HEK293T (cell line): Measurements from ENCODE around the gene ADCY1.

Experiments used
- FOXM1 ChIP-seq: fragments of 450-650 bp; IDR thresholded peaks from 2 replicates; pipeline ENCODE4 v1.6.1; 2017; ENCODE audit warnings: mild to moderate bottlenecking, borderline replicate concordance
- HDGF ChIP-seq: fragments of 450-650 bp; IDR thresholded peaks from 2 replicates; pipeline ENCODE4 v1.6.1; 2017; ENCODE audit warnings: antibody characterized with exemption, borderline replicate concordance
- NFRKB ChIP-seq: fragments of 450-650 bp; IDR thresholded peaks from 2 replicates; pipeline ENCODE4 v1.6.1; 2016; ENCODE audit warnings: mild to moderate bottlenecking, moderate library complexity

DNA sequence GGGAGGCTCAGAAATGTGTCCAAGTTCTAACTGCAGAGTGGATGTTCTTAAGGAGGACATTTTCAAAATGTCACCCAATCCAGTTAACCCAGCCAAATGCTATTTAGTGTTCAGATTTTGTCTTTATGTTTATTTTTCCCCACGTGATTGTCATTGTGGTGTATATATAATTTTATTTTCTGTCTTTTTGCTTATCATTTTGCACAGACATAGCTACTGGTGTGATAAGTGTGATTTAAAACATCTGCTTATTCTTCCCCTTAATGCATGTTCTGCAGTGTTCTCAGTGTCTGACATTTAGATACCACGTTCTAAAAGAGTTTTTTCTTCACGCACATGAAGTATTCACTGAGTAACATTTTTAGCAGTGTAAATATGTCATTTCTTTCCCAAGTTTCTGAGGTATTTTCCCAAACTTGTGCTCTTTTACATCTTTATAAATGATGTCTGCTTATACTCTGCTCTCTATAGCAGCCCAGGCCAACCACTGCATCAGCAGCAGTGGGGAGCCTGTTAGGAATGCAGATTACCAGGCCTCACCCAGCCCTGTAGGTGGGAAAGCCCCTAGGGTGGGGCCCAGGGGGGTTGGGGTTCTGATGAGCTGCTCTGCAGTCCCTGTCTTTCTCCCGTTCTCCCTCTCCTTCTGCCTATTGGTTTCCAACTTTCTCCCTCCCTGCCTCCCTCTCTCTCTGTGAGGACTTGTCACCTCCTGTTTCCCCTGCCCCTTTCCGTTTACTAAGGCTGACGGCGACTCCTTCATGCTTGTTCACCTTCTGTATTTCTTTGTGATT is 20.8 kb downstream of the ADCY1 start:
- TF ChIP-seq NFRKB (no peak), FOXM1 (no peak), HDGF (no peak)
